Kidney epithelial cell (primary cell): ENCODE data around the gene NOL8. TPM values are rescaled to one million over a fixed set of nuclear protein-coding genes. Genes with fewer than 3 reads are reported as not detected.

ENCODE experiments used
- DNase-seq: peaks from one replicate; pipeline ENCODE4 v3.0.0-alpha.2; 2010; ENCODE audit warnings: low read depth
- H3K27me3 ChIP-seq: 2 replicates; pipeline ENCODE4 v1.6.0; 2011; ENCODE audit warnings: low read length; ENCODE audit not compliant: control insufficient read depth, insufficient read depth
- H3K36me3 ChIP-seq: 2 replicates; pipeline ENCODE4 v1.5.1; 2011; ENCODE audit warnings: low read length; ENCODE audit not compliant: control insufficient read depth, insufficient read depth
- H3K4me3 ChIP-seq: 2 replicates; pipeline ENCODE4 v1.5.1; 2011; ENCODE audit warnings: low read depth, mild to moderate bottlenecking, control low read depth, low read length
- total RNA-seq: library from RNA; depleted of rRNA; stranded (reverse); fragments of >200 nt; gene quantifications from 2 replicates; pipeline ENCODE4 v1.2.3, GENCODE V29; 2015
- TF ChIP-seq, protein P1 (sequence below): IDR thresholded peaks from 2 replicates; pipeline ENCODE4 v1.5.1; 2011; ENCODE audit warnings: mild to moderate bottlenecking, moderate library complexity, low read length, control low read depth, inconsistent platforms; ENCODE audit not compliant: insufficient read depth, poor library complexity, severe bottlenecking

The NOL8 gene
- total RNA-seq, result 29.2 TPM in 2 replicates

DNA sequence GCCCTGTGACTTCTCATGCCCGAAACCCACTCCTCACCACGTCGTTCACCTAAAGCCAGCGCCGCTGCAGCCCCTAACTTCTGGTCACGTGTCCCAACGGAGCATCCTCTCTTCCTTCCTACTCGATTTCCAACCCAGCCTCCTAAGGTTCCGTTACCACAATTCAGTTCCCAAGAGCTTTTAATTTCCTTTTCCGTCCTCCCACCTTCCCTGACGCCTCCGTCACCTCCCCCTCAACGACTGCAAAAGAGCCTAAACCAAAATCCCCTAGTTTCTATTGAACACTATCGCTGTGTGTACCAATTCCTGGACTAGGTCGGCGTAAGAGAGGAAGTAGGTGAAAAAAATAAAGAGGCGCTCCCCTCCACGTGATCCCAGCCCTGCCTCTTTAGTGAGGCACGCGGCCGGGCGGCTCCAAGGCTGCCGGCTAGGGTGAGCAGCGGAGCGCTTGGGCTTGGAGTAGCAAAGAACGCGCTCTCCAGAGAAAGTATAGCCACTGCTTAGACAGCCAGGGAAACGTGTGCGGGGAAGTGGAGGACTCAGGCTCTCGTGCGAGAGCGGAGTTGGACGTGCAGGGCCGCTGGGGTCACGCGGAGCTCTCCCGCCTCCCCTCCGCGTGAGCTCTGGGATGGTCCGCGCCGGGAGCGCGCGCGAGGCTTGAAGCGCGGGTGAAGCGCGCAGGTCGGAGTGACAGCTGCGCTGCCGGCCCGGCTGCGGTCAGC lies at the start of gene NOL8, which contains the start of gene CENPP:
TSS of gene NOL8 (minus strand) at position 82 of the 722 bp plus-strand sequence. CDS start 1,189 bp downstream, outside the sequence.
TSS of gene CENPP (plus strand) at position 685 of the 722 bp plus-strand sequence.
- Histone ChIP-seq H3K4me3 (peak within 1 kb of the TSS; percentile 54), H3K27me3 (no peaks in the 10 kb centered on the region), H3K36me3 (no peaks in the 10 kb centered on the region)
- DNase-seq, result peak; percentile 43
- TF ChIP-seq, protein P1, sequence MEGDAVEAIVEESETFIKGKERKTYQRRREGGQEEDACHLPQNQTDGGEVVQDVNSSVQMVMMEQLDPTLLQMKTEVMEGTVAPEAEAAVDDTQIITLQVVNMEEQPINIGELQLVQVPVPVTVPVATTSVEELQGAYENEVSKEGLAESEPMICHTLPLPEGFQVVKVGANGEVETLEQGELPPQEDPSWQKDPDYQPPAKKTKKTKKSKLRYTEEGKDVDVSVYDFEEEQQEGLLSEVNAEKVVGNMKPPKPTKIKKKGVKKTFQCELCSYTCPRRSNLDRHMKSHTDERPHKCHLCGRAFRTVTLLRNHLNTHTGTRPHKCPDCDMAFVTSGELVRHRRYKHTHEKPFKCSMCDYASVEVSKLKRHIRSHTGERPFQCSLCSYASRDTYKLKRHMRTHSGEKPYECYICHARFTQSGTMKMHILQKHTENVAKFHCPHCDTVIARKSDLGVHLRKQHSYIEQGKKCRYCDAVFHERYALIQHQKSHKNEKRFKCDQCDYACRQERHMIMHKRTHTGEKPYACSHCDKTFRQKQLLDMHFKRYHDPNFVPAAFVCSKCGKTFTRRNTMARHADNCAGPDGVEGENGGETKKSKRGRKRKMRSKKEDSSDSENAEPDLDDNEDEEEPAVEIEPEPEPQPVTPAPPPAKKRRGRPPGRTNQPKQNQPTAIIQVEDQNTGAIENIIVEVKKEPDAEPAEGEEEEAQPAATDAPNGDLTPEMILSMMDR, result no peak

DNA sequence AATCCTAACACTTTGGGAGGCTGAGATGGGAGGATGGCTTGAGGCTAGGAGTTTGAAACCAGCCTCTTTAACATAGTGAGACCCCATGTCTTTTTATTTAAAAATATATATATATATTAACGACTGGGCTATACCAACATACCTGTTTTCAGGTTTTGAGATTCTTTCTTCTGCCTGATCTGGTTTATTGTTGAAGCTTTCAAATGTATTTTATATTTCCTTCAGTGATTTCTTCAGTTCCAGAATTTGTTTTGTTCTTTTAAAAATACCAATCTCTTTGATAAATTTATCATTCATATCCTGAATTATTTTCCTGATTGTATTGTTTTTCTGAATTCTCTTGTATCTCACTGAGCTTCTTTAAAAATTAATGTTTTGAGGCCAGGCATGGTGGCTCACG lies 48.0 kb upstream of the NOL8 start:
- DNase-seq, result no peak
- H3K36me3 ChIP-seq, result no peaks in the 10 kb centered on the region
- H3K27me3 ChIP-seq, result no peaks in the 10 kb centered on the region
- no peak overlapping the region for H3K4me3 ChIP-seq
- TF ChIP-seq, protein P1, result no peak

DNA sequence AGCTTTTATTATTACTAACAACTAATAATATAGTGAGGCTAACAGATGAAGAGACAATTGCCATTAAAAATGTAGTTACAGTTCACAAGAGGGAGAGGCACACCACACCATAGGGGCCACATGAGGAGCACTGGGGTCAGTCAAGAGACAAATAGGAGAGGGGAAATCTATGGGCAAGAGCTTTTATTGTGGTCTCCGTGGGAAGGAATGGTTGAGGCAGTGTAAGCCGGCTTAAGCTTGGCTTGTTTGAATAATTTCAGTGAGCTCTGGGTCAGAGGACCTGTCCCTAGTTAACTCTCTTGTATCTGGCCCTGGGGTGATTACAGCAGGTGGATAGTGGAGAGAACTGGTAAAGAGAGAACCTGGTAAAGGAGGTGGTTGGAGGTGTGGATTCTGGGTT lies 43.9 kb upstream of the NOL8 start:
- Histone ChIP-seq H3K4me3 (no peak overlapping the region), H3K27me3 (no peaks in the 10 kb centered on the region), H3K36me3 (no peaks in the 10 kb centered on the region)
- DNase-seq, result no peak
- TF ChIP-seq, protein P1, result no peak

DNA sequence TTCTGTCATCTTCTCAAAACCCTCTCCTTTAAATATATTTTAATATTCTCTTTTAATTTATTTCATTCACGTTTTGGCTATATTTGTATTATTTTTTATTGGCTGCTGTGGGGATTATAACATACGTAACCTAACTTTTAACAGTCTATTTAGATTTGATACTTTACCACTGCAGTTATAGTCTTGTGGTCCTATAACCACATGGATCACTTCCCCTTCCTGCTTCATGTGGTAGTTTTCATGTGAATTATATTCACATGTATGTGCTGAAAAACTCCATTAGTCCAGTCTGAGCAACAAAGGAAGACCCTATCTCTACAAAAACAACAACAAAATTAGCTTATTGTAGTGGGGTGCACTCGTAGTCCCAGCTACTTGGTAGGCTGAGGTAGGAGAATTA lies 34.9 kb upstream of the NOL8 start:
- Histone ChIP-seq H3K27me3 (no peaks in the 10 kb centered on the region), H3K4me3 (no peak overlapping the region), H3K36me3 (no peaks in the 10 kb centered on the region)
- no peak for DNase-seq
- TF ChIP-seq, protein P1, result no peak

DNA sequence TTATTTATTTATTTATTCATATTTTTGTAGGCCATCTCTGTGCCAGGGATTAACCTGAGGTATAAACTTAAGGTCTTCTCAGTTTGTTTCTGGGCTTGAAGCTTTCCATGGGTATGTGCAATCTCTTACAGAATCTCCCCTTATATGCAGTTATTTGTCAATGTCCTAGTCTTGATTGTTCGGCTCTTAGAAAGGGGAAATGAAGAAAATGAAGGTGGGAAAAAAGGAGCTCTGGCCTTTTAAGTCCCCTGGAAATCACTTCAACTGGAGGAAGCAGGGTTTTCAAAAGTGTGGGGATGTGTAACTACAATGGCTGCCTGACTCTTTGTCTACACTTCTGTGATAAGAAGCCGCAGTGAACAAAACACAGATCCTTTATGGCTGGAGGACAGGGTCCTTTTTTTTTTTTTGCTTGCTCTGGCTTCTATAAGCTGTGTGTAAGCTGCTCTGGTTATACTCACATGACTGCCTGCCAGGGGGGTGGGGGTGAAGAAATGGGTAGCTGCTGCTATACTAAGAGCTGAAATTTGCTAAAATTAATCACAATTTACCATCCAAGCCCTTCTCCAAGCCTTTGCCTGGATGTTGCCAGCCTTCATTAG lies 34.3 kb upstream of the NOL8 start:
- no peak overlapping the region for H3K4me3 ChIP-seq
- no peaks in the 10 kb centered on the region for H3K36me3 ChIP-seq
- no peak for DNase-seq
- no peaks in the 10 kb centered on the region for H3K27me3 ChIP-seq
- TF ChIP-seq, protein P1, result no peak

DNA sequence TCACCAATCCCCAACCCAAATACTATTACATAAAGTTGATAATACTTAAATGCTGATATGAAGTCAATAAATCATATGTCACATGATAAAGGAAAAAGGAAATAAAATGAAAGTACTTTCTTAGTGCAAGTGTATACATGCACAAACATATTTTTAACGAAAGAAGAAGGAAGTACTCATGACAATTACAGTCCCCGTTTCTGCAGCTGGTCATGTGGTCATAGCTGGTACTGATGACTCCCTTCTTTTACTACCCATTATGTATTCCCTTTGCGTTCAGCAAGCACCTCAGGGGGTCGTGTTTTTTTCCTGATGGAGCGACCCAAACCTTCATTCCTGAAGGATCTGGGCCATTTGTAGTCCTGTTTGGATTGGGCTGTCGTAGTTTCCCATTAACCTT lies 27.9 kb upstream of the NOL8 start:
- no peak for DNase-seq
- no peak overlapping the region for H3K4me3 ChIP-seq
- H3K27me3 ChIP-seq, result no peaks in the 10 kb centered on the region
- TF ChIP-seq, protein P1, result no peak
- no peaks in the 10 kb centered on the region for H3K36me3 ChIP-seq
